ENCODE results near the gene INPP5J. TPM values are rescaled to one million over a fixed set of nuclear protein-coding genes. Genes with fewer than 3 reads are reported as not detected.

Gene INPP5J
- total RNA-seq, 4 donors from 2014 or later = 0.54 to 5.3 (median 2.1) TPM

DNA sequence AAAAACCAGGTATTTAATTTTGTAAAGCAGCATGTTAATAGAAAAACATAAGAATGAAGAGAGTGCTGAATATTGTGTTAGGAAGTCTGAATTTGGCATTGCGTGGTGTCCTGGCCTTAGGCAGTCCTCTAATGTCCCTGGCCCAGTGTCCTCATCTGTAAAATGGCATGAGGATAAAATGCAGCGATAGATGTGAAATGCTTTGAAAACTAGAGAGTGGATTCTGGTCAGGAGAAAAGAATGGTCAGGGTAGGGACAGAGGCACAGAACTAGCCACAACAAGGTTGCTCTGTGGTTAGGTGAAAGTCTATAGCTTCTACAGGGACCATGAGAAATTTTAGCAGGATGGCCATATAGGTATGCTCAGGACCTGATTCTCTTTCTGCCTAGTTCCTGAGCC, 56.1 kb downstream of the INPP5J start:
- H3K4me3 ChIP-seq = no peak overlapping the region
- H3K36me3 ChIP-seq = peaks cover 0 to 32% of the 10 kb centered on the region in 2 donors
- H3K27ac ChIP-seq = no peak overlapping the region
- 100% methylated on average over 2 of the region's 2 CpGs; no CpG with 5 or more reads in 1 of the 2 donors for WGBS, 2 donors (ENCODE audit: low coverage in 1 of 2)
- peaks cover 0 to 42% (median 10%) of the 10 kb centered on the region in 3 donors for H3K4me1 ChIP-seq
- H3K9me3 ChIP-seq = no peaks in the 10 kb centered on the region
- TF ChIP-seq EP300 (IDR thresholded peaks at IDR 0.05) (no peak), POLR2AphosphoS5 (IDR thresholded peaks at IDR 0.05) (no peak), POLR2A (IDR thresholded peaks at IDR 0.05) (no peak)
- TF ChIP-seq, protein P1, sequence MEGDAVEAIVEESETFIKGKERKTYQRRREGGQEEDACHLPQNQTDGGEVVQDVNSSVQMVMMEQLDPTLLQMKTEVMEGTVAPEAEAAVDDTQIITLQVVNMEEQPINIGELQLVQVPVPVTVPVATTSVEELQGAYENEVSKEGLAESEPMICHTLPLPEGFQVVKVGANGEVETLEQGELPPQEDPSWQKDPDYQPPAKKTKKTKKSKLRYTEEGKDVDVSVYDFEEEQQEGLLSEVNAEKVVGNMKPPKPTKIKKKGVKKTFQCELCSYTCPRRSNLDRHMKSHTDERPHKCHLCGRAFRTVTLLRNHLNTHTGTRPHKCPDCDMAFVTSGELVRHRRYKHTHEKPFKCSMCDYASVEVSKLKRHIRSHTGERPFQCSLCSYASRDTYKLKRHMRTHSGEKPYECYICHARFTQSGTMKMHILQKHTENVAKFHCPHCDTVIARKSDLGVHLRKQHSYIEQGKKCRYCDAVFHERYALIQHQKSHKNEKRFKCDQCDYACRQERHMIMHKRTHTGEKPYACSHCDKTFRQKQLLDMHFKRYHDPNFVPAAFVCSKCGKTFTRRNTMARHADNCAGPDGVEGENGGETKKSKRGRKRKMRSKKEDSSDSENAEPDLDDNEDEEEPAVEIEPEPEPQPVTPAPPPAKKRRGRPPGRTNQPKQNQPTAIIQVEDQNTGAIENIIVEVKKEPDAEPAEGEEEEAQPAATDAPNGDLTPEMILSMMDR (IDR thresholded peaks at IDR 0.05) = no peak
- H3K27me3 ChIP-seq = no peaks in the 10 kb centered on the region
- no peak for ATAC-seq

- Histone ChIP-seq H3K4me3 (no peak overlapping the region), H3K4me1 (peaks cover 0 to 37% (median 10%) of the 10 kb centered on the region in 3 donors), H3K27me3 (no peaks in the 10 kb centered on the region), H3K36me3 (peaks cover 0 to 36% of the 10 kb centered on the region in 2 donors), H3K9me3 (no peaks in the 10 kb centered on the region), H3K27ac (peak overlapping the region in 1 of 4 donors; percentile 6)
- 20 to 57% methylated on average over 1 of the region's 1 CpG for WGBS, 2 donors (ENCODE audit: low coverage in 1 of 2)
- TF ChIP-seq EP300 (IDR thresholded peaks at IDR 0.05) (no peak), POLR2A (IDR thresholded peaks at IDR 0.05) (no peak), POLR2AphosphoS5 (IDR thresholded peaks at IDR 0.05) (no peak)
- TF ChIP-seq, protein P1 (IDR thresholded peaks at IDR 0.05) = no peak
- peak; percentile 12 for ATAC-seq
Measured at GRCh38 chr22:31179345-31179744, 56.6 kb downstream of the INPP5J start.

DNA sequence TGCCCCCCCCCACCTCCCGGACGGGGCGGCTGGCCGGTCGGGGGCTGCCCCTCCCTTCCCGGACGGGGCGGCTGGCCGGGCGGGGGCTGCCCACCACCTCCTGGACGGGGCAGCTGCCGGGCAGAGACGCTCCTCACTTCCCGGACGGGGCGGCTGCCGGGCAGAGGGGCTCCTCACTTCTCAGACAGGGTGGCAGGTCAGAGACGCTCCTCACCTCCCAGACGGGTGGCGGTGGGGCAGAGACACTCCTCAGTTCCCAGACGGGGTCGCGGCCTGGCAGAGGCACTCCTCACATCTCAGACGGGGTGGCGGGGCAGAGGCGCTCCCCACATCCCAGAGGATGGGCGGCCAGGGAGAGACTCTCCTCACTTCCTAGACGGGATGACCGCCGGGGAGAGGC, 61.2 kb downstream of the INPP5J start:
- H3K36me3 ChIP-seq = peaks cover 0 to 54% of the 10 kb centered on the region in 2 donors
- no peak for ATAC-seq

More for the DNA sequence above, 61.2 kb downstream of the INPP5J start:
- WGBS, 2 donors (ENCODE audit: low coverage in 1 of 2) = no CpG with 5 or more reads among the region's 30 CpGs
- Histone ChIP-seq H3K9me3 (no peaks in the 10 kb centered on the region), H3K27me3 (no peaks in the 10 kb centered on the region), H3K4me3 (no peak overlapping the region), H3K27ac (no peak overlapping the region), H3K4me1 (peaks cover 0 to 7% (median 6%) of the 10 kb centered on the region in 3 donors)
- TF ChIP-seq POLR2A (IDR thresholded peaks at IDR 0.05) (no peak), EP300 (IDR thresholded peaks at IDR 0.05) (no peak), POLR2AphosphoS5 (IDR thresholded peaks at IDR 0.05) (no peak)
- TF ChIP-seq, protein P1 (IDR thresholded peaks at IDR 0.05) = no peak

Small RNA genes within 50 kb of the gene (small RNA-seq; reads per million reads assigned to genes)
- 1.5 to 2.0 (median 1.8) reads per million in 4 donors for gene MIR3928

Other genes with a start within 250 kb of the INPP5J start
- 10 to 100 TPM; 11.3 to 36.0 (median 29.6) TPM for gene MORC2, start 154.2 kb upstream of the INPP5J start, total RNA-seq
- 10 to 100 TPM; 53.8 to 89.8 (median 66.1) TPM for gene TUG1, start 153.7 kb upstream of the INPP5J start, total RNA-seq
- 1,000 to 10,000 TPM in 2 of 4 donors, 100 to 1,000 TPM in 2; 900 to 1,687 (median 1,274) TPM for gene SMTN, start 41.6 kb upstream of the INPP5J start, total RNA-seq
- 1,000 to 10,000 TPM in 3 of 4 donors, 100 to 1,000 TPM in 1; 941 to 2,300 (median 1,432) TPM for gene SELENOM, start 15.4 kb upstream of the INPP5J start, total RNA-seq
- under 1 TPM in 3 of 4 donors, not detected in 1; 0.12 to 0.47 (median 0.22) TPM for gene PLA2G3, start 17.5 kb downstream of the INPP5J start, total RNA-seq
- gene RNF185, start 37.2 kb downstream of the INPP5J start, total RNA-seq = 10 to 100 TPM; 47.9 to 66.9 (median 62.5) TPM
- 10 to 100 TPM; 13.4 to 19.1 (median 15.9) TPM for gene LIMK2, start 89.3 kb downstream of the INPP5J start, total RNA-seq
- gene PIK3IP1, start 169.5 kb downstream of the INPP5J start, total RNA-seq = 10 to 100 TPM; 28.8 to 53.7 (median 37.8) TPM
- 10 to 100 TPM; 15.7 to 18.0 (median 17.7) TPM for gene PATZ1, start 223.4 kb downstream of the INPP5J start, total RNA-seq